HCT116 (cell line): Measurements from ENCODE around the gene TCF23.

Experiments
- CTCF ChIP-seq, 3 experiments: fragments of 200-600 bp in 1 of 3; sonication (generic) in 1 of 3; IDR thresholded peaks in 2 of 3; conservative IDR thresholded peaks in 1 of 3; 2 replicates each; pipeline ENCODE4 v1.5.1; 2012 to 2017; ENCODE audit warnings: low read depth in 2 of 3, low read length in 2 of 3, antibody characterized with exemption in 1 of 3, borderline replicate concordance in 1 of 3, control low read depth in 1 of 3, mild to moderate bottlenecking in 1 of 3, mixed read lengths in 1 of 3, mixed run types in 1 of 3, moderate library complexity in 1 of 3; ENCODE audit not compliant: insufficient read depth in 1 of 3
- MAX ChIP-seq: IDR thresholded peaks from 2 replicates; pipeline ENCODE4 v1.6.1; 2012
- POLR2A ChIP-seq: IDR thresholded peaks from 2 replicates; pipeline ENCODE4 v1.7.0; 2011; ENCODE audit warnings: borderline replicate concordance; ENCODE audit not compliant: insufficient read depth, insufficient read length; ENCODE audit errors: extremely low read depth
- POLR2AphosphoS5 ChIP-seq: IDR thresholded peaks from 2 replicates; pipeline ENCODE4 v1.6.1; 2011; ENCODE audit warnings: mild to moderate bottlenecking, low read depth, low read length, moderate library complexity
- REST ChIP-seq: IDR thresholded peaks from 2 replicates; pipeline ENCODE4 v1.6.1; 2012; ENCODE audit warnings: low read depth
- ZBTB33 ChIP-seq: IDR thresholded peaks from 2 replicates; pipeline ENCODE4 v1.6.1; 2011; ENCODE audit warnings: mild to moderate bottlenecking, low read length, moderate library complexity; ENCODE audit not compliant: insufficient replicate concordance; ENCODE audit errors: extremely low read depth

GRCh38 chr2:27160191-27160590 lies 11.4 kb downstream of the TCF23 start:
- TF ChIP-seq CTCF (IDR thresholded peaks at IDR 0.05 in 2 of 3, conservative IDR thresholded peaks at IDR 0.05 in 1 of 3; ENCODE audit: borderline replicate concordance in 1 of 3, insufficient read depth in 1 of 3, low read depth in 2 of 3, low read length in 2 of 3) (no peak), REST (no peak), POLR2A (no peak), MAX (no peak), ZBTB33 (no peak), POLR2AphosphoS5 (no peak)
